ENCODE results near the gene SPTLC1.

- no peak for TF ChIP-seq CTCF (conservative IDR thresholded peaks at IDR 0.05; ENCODE audit: low read depth, low read length)
- TF ChIP-seq EZH2 (IDR thresholded peaks at IDR 0.05; ENCODE audit: low read length, unreplicated experiment): no peak
Measured at GRCh38 chr9:91992461-91993041, 122.7 kb downstream of the SPTLC1 start.
